Gastroesophageal sphincter (tissue), 3 donors: ENCODE measurements around the gene GTF2H1.

Experiments
- CTCF ChIP-seq, 4 experiments: fragments of 200-600 bp in 2 of 4; fragments of 450-650 bp in 2 of 4; sonication (generic) in 1 of 4; IDR thresholded peaks; one replicate each; pipeline ENCODE4 v1.5.1; 2017 to 2019; ENCODE audit warnings: antibody characterized with exemption in 4 of 4, mild to moderate bottlenecking in 2 of 4, moderate library complexity in 2 of 4
- POLR2A ChIP-seq, 2 donors: fragments of 450-650 bp; IDR thresholded peaks; one replicate each; pipeline ENCODE4 v1.6.1; 2017; ENCODE audit warnings: antibody characterized with exemption in 2 of 2, mild to moderate bottlenecking in 2 of 2, moderate library complexity in 1 of 2

GRCh38 chr11:18310800-18311340 lies 11.5 kb upstream of the GTF2H1 start:
- TF ChIP-seq POLR2A (IDR thresholded peaks at IDR 0.05) (no peak), CTCF (IDR thresholded peaks at IDR 0.05) (no peak)
